B cell (primary cell): ENCODE results near the gene EED. TPM values are rescaled to one million over a fixed set of nuclear protein-coding genes. Genes with fewer than 3 reads are reported as not detected.

Source experiments
- ATAC-seq: fragments of 200-7000 bp; cut with Tn5 transposase; one replicate; pipeline ENCODE4 v1.10.0; 2021; ENCODE audit warnings: low read depth, mild to moderate bottlenecking, moderate number of reproducible peaks, moderate library complexity
- CTCF ChIA-PET: fragments of 350-600 bp; sonication (Branson Sonifier 250); formaldehyde crosslinking; loops from one replicate; lab custom pipeline; 2021; ENCODE audit warnings: antibody characterized with exemption, inconsistent platforms; lab: Charles Lee
- POLR2A ChIA-PET: fragments of 350-600 bp; sonication (Branson Sonifier 250); formaldehyde crosslinking; loops from one replicate; lab custom pipeline; 2021; ENCODE audit warnings: antibody characterized with exemption; lab: Charles Lee
- DNase-seq: peaks from one replicate; pipeline ENCODE4 v3.0.0; 2013
- H2AFZ ChIP-seq: 2 replicates; pipeline ENCODE4 v1.6.1; 2012; ENCODE audit warnings: mild to moderate bottlenecking, low read depth, low read length; ENCODE audit not compliant: insufficient read depth, poor library complexity, severe bottlenecking
- H3K27ac ChIP-seq, 2 donors: 1 replicate in 1 of 2; 2 replicates in 1 of 2; pipeline ENCODE4 v1.5.1; 2012 to 2013; ENCODE audit warnings: low read length in 2 of 2, mild to moderate bottlenecking in 2 of 2, moderate library complexity in 1 of 2
- H3K27me3 ChIP-seq, 4 experiments: fragments of 200-600 bp in 1 of 4; sonication (generic) in 1 of 4; replicated peaks in 1 of 4; 1 replicate in 2 of 4; 2 replicates in 2 of 4; pipeline versions ENCODE4 v1.6.1 to v1.7.0; 2013 to 2016; ENCODE audit warnings: low read length in 3 of 4, mild to moderate bottlenecking in 2 of 4, mixed read lengths in 1 of 4, moderate library complexity in 1 of 4; ENCODE audit not compliant: insufficient read depth in 4 of 4, control insufficient read depth in 3 of 4; ENCODE audit errors: control extremely low read depth in 1 of 4
- H3K36me3 ChIP-seq, 2 experiments: replicated peaks in 1 of 2; 1 replicate in 1 of 2; 2 replicates in 1 of 2; pipeline versions ENCODE4 v1.6.1 to v1.7.1; 2013; ENCODE audit warnings: low read length in 1 of 2; ENCODE audit not compliant: insufficient read depth in 2 of 2, control insufficient read depth in 1 of 2; ENCODE audit errors: control extremely low read depth in 1 of 2, extremely low read depth in 1 of 2
- H3K4me1 ChIP-seq, 2 donors: fragments of 200-600 bp in 1 of 2; sonication (generic) in 1 of 2; 1 replicate in 1 of 2; 2 replicates in 1 of 2; pipeline versions ENCODE4 v1.5.1 to v1.6.1; 2013 to 2017; ENCODE audit warnings: low read length in 2 of 2; ENCODE audit not compliant: control insufficient read depth in 2 of 2, insufficient read depth in 2 of 2
- H3K4me2 ChIP-seq: replicated peaks from 2 replicates; pipeline ENCODE3; 2012; ENCODE audit warnings: mild to moderate bottlenecking, low read depth, low read length; ENCODE audit not compliant: poor library complexity, severe bottlenecking
- H3K4me3 ChIP-seq, 5 experiments: fragments of 200-600 bp in 1 of 5; sonication (generic) in 1 of 5; 1 replicate in 3 of 5; 2 replicates in 2 of 5; pipeline versions ENCODE4 v1.5.1 to v1.7.0; 2011 to 2016; ENCODE audit warnings: low read length in 4 of 5, mild to moderate bottlenecking in 4 of 5, low read depth in 2 of 5, control low read depth in 1 of 5, moderate library complexity in 1 of 5; ENCODE audit not compliant: insufficient read depth in 1 of 5; ENCODE audit errors: control extremely low read depth in 1 of 5, extremely low read depth in 1 of 5
- H3K79me2 ChIP-seq: fragments of 200-600 bp; sonication (generic); one replicate; pipeline ENCODE4 v1.6.0; 2016; ENCODE audit warnings: low read length; ENCODE audit not compliant: control insufficient read depth, insufficient read depth
- H3K9ac ChIP-seq: fragments of 200-600 bp; sonication (generic); 2 replicates; pipeline ENCODE4 v1.6.1; 2017; ENCODE audit warnings: mild to moderate bottlenecking, low read length, moderate library complexity
- H3K9me3 ChIP-seq, 3 donors: one replicate each; pipeline versions ENCODE4 v1.6.1 to v1.7.1; 2013; ENCODE audit warnings: low read length in 2 of 3; ENCODE audit not compliant: control insufficient read depth in 2 of 3, insufficient read depth in 1 of 3; ENCODE audit errors: control extremely low read depth in 1 of 3
- H4K20me1 ChIP-seq: 2 replicates; pipeline ENCODE4 v1.6.0; 2012; ENCODE audit warnings: mild to moderate bottlenecking, low read length; ENCODE audit not compliant: insufficient read depth, control insufficient read depth, poor library complexity, severe bottlenecking
- H3K27ac Mint-ChIP-seq: one replicate; pipeline ENCODE4 v1.8.0; 2021; ENCODE audit warnings: mixed read lengths
- H3K27me3 Mint-ChIP-seq: one replicate; pipeline ENCODE4 v1.8.0; 2021; ENCODE audit warnings: mixed read lengths
- H3K4me1 Mint-ChIP-seq: one replicate; pipeline ENCODE4 v1.8.0; 2021; ENCODE audit warnings: mixed read lengths
- H3K4me3 Mint-ChIP-seq: one replicate; pipeline ENCODE4 v1.8.0; 2021; ENCODE audit warnings: mixed read lengths
- H3K9me3 Mint-ChIP-seq: one replicate; pipeline ENCODE4 v1.8.0; 2022; ENCODE audit warnings: mixed read lengths; ENCODE audit not compliant: insufficient read depth
- EZH2 ChIP-seq: IDR thresholded peaks from 2 replicates; pipeline ENCODE4 v1.6.1; 2012; ENCODE audit warnings: borderline replicate concordance, low read depth, mild to moderate bottlenecking, moderate library complexity, low read length; ENCODE audit not compliant: insufficient read depth, poor library complexity, severe bottlenecking
- WGBS: methylation state at CpG from one replicate; pipeline ENCODE4 v1.1.5; 2013; ENCODE audit warnings: missing lambda C conversion rate; ENCODE audit not compliant: insufficient coverage; 5-methylcytosine and 5-hydroxymethylcytosine counted together
- intact Hi-C: fragments of 100-400 bp; cut with micrococcal nuclease; formaldehyde crosslinking; loops from one replicate; pipeline ENCODE4 v1.10.0; 2022
- polyA plus RNA-seq: library from polyadenylated mRNA; depleted of rRNA; stranded (reverse); fragments of >200 nt; gene quantifications from 2 replicates; pipeline ENCODE4 v1.2.3, GENCODE V29; 2012
- total RNA-seq, 2 donors: library from RNA; stranded (reverse); fragments of 120-200 nt in 1 of 2; gene quantifications; 1 replicate in 1 of 2; 2 replicates in 1 of 2; pipeline versions ENCODE4 v1.2.3 to v1.2.4, GENCODE V29; 2013 to 2022
- TF ChIP-seq, protein P1 (sequence below): fragments of 200-600 bp; IDR thresholded peaks from one replicate; pipeline ENCODE4 v1.8.0; 2022; ENCODE audit warnings: antibody characterized with exemption, mild to moderate bottlenecking

The EED gene
- total and polyA plus RNA-seq, 2 donors (not counting 1 experiment from before 2014, with no cell fraction given), result 21.8 to 49.5 TPM

- no peaks in the 10 kb centered on the region for H3K9me3 ChIP-seq
- peaks cover 0 to 3% of the 10 kb centered on the region in 2 experiments for H3K36me3 ChIP-seq
- ChIA-PET POLR2A (interaction anchor here (0.7 to 3.0 kb wide), 8 partner anchors 26 to 618 kb away, joined by 4 to 28 read pairs (median 4); partner anchors contain the start of genes PICALM and TMEM126B), CTCF (interaction anchor here (0.6 to 3.4 kb wide), 9 partner anchors 24 to 617 kb away, joined by 3 to 17 read pairs (median 5); partner anchors contain the start of genes PICALM and TMEM126B)
- Mint-ChIP-seq H3K27me3 (no peaks in the 10 kb centered on the region), H3K4me1 (peaks cover 28% of the 10 kb centered on the region), H3K4me3 (no peak overlapping the region), H3K9me3 (no peaks in the 10 kb centered on the region), H3K27ac (no peak overlapping the region)
- H4K20me1 ChIP-seq, result peaks cover 13% of the 10 kb centered on the region
- H3K27me3 ChIP-seq, result no peaks in the 10 kb centered on the region
- peak overlapping the region; percentile 97 for H2AFZ ChIP-seq
- TF ChIP-seq EZH2, result no peak
- TF ChIP-seq, protein P1, sequence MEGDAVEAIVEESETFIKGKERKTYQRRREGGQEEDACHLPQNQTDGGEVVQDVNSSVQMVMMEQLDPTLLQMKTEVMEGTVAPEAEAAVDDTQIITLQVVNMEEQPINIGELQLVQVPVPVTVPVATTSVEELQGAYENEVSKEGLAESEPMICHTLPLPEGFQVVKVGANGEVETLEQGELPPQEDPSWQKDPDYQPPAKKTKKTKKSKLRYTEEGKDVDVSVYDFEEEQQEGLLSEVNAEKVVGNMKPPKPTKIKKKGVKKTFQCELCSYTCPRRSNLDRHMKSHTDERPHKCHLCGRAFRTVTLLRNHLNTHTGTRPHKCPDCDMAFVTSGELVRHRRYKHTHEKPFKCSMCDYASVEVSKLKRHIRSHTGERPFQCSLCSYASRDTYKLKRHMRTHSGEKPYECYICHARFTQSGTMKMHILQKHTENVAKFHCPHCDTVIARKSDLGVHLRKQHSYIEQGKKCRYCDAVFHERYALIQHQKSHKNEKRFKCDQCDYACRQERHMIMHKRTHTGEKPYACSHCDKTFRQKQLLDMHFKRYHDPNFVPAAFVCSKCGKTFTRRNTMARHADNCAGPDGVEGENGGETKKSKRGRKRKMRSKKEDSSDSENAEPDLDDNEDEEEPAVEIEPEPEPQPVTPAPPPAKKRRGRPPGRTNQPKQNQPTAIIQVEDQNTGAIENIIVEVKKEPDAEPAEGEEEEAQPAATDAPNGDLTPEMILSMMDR, result no peak
- peaks cover 55% of the 10 kb centered on the region for H3K79me2 ChIP-seq
- H3K4me3 ChIP-seq, result peak overlapping the region; percentile 96 to 100 (median 99)
- H3K4me2 ChIP-seq, result peak overlapping the region; percentile 73
- intact Hi-C loops, result loop anchor here (1.0 to 5.0 kb wide), 5 partner anchors 42 to 203 kb away; partner anchors contain the start of genes HIKESHI and PICALM
- DNase-seq (peak; percentile 60), ATAC-seq (peak; percentile 4)
- WGBS, result 0% methylated on average over 29 of the region's 38 CpGs
- H3K4me1 ChIP-seq, result peaks cover 27 to 34% of the 10 kb centered on the region in 2 donors
- peak overlapping the region; percentile 50 to 99 for H3K27ac ChIP-seq
- H3K9ac ChIP-seq, result peak overlapping the region; percentile 98
Observed at GRCh38 chr11:86245369-86246292, 1.1 kb downstream of the EED start.
